Measurements from ENCODE around the gene CTCFL. TPM values are rescaled to one million over a fixed set of nuclear protein-coding genes. Genes with fewer than 3 reads are reported as not detected.

CTCFL gene
- total RNA-seq, 2 experiments from 2014 or later: 0.63 TPM; not detected in 1

GRCh38 chr20:57509665-57510237 lies 15.2 kb downstream of the CTCFL start:
- Histone ChIP-seq H3K4me1 (ENCODE audit: insufficient read depth, low read length, poor library complexity, severe bottlenecking) (peaks cover under 1% of the 10 kb centered on the region), H3K36me3 (ENCODE audit: insufficient read depth, low read length) (peaks cover 37% of the 10 kb centered on the region), H3K79me2 (ENCODE audit: insufficient read depth, low read depth, low read length) (0 out of 2 replicates have a peak, but pooled peaks cover 18% of the 10 kb centered on the region), H4K20me1 (ENCODE audit: insufficient read depth, low read length) (peaks cover 5% of the 10 kb centered on the region; the same call in 1 of the 2 replicates), H3K27ac (ENCODE audit: low read depth, low read length, poor library complexity, severe bottlenecking) (no peak overlapping the region), H3K4me2 (ENCODE audit: low read length) (no peak overlapping the region), H3K9me2 (ENCODE audit: insufficient read depth, low read length) (no peaks in the 10 kb centered on the region), H3K4me3 (ENCODE audit: low read depth, low read length, poor library complexity, severe bottlenecking) (no peak overlapping the region), H3K9me3 (ENCODE audit: low read length) (no peaks in the 10 kb centered on the region), H2AFZ (ENCODE audit: low read length) (no peak overlapping the region)
- TF ChIP-seq EZH2phosphoT487 (IDR thresholded peaks at IDR 0.05; ENCODE audit: borderline replicate concordance, low read depth, low read length): no peak
- TF ChIP-seq, protein P1, sequence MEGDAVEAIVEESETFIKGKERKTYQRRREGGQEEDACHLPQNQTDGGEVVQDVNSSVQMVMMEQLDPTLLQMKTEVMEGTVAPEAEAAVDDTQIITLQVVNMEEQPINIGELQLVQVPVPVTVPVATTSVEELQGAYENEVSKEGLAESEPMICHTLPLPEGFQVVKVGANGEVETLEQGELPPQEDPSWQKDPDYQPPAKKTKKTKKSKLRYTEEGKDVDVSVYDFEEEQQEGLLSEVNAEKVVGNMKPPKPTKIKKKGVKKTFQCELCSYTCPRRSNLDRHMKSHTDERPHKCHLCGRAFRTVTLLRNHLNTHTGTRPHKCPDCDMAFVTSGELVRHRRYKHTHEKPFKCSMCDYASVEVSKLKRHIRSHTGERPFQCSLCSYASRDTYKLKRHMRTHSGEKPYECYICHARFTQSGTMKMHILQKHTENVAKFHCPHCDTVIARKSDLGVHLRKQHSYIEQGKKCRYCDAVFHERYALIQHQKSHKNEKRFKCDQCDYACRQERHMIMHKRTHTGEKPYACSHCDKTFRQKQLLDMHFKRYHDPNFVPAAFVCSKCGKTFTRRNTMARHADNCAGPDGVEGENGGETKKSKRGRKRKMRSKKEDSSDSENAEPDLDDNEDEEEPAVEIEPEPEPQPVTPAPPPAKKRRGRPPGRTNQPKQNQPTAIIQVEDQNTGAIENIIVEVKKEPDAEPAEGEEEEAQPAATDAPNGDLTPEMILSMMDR (conservative IDR thresholded peaks at IDR 0.05; ENCODE audit: low read length): peak; percentile 73
- intact Hi-C loops (cut with micrococcal nuclease; ENCODE audit: unreplicated experiment): loop anchor here (10.0 kb wide), 1 partner anchor 425 kb away; no protein-coding TSS in a partner anchor
- ChIA-PET POLR2A (interaction anchor here (0.5 to 0.6 kb wide), 3 partner anchors 25 to 163 kb away, joined by 3 to 4 read pairs (median 3); no protein-coding TSS in a partner anchor), CTCF (ENCODE audit: unreplicated experiment) (no interaction called here)
- DNase-seq (ENCODE audit: low spot score): peak; percentile 37
- no TSS peak for BruUV-seq (replicated peaks)

- H3K27ac ChIP-seq (ENCODE audit: low read depth, low read length, poor library complexity, severe bottlenecking): no peak overlapping the region
- no peak for DNase-seq (ENCODE audit: low spot score)
- TF ChIP-seq, protein P1 (conservative IDR thresholded peaks at IDR 0.05; ENCODE audit: low read length): no peak
- no peak for TF ChIP-seq EZH2phosphoT487 (IDR thresholded peaks at IDR 0.05; ENCODE audit: borderline replicate concordance, low read depth, low read length)
- TSS peak; percentile 7 for BruUV-seq (replicated peaks)
- H3K4me3 ChIP-seq (ENCODE audit: low read depth, low read length, poor library complexity, severe bottlenecking): no peak overlapping the region
- H3K79me2 ChIP-seq (ENCODE audit: insufficient read depth, low read depth, low read length): 0 out of 2 replicates have a peak, but pooled peaks cover 18% of the 10 kb centered on the region
- CTCF ChIA-PET (ENCODE audit: unreplicated experiment): no interaction called here
- no peak overlapping the region for H2AFZ ChIP-seq (ENCODE audit: low read length)
- POLR2A ChIA-PET: interaction anchor here (0.6 kb wide), 2 partner anchors 67 to 111 kb away, joined by 3 to 4 read pairs; no protein-coding TSS in a partner anchor
- H3K4me1 ChIP-seq (ENCODE audit: insufficient read depth, low read length, poor library complexity, severe bottlenecking): peaks cover 4% of the 10 kb centered on the region
- intact Hi-C loops (cut with micrococcal nuclease; ENCODE audit: unreplicated experiment): loop anchor here (10.0 kb wide), 1 partner anchor 424 kb away; no protein-coding TSS in a partner anchor
- H4K20me1 ChIP-seq (ENCODE audit: insufficient read depth, low read length): peaks cover 5% of the 10 kb centered on the region; the same call in 1 of the 2 replicates
- H3K36me3 ChIP-seq (ENCODE audit: insufficient read depth, low read length): peaks cover 28% of the 10 kb centered on the region
- H3K4me2 ChIP-seq (ENCODE audit: low read length): no peak overlapping the region
- no peaks in the 10 kb centered on the region for H3K9me2 ChIP-seq (ENCODE audit: insufficient read depth, low read length)
- H3K9me3 ChIP-seq (ENCODE audit: low read length): no peaks in the 10 kb centered on the region
Observed at GRCh38 chr20:57508831-57509230, 16.1 kb downstream of the CTCFL start.

- no peak for TF ChIP-seq EZH2phosphoT487 (IDR thresholded peaks at IDR 0.05; ENCODE audit: borderline replicate concordance, low read depth, low read length)
- TF ChIP-seq, protein P1 (conservative IDR thresholded peaks at IDR 0.05; ENCODE audit: low read length): no peak
- intact Hi-C loops (cut with micrococcal nuclease; ENCODE audit: unreplicated experiment): loop anchor here (10.0 kb wide), 1 partner anchor 424 kb away; no protein-coding TSS in a partner anchor
Observed at GRCh38 chr20:57508381-57508780, 16.6 kb downstream of the CTCFL start.

More at GRCh38 chr20:57508381-57508780, 16.6 kb downstream of the CTCFL start:
- no peak for DNase-seq (ENCODE audit: low spot score)
- H3K4me1 ChIP-seq (ENCODE audit: insufficient read depth, low read length, poor library complexity, severe bottlenecking): peaks cover 4% of the 10 kb centered on the region
- H4K20me1 ChIP-seq (ENCODE audit: insufficient read depth, low read length): peaks cover 5% of the 10 kb centered on the region; the same call in 1 of the 2 replicates
- H2AFZ ChIP-seq (ENCODE audit: low read length): no peak overlapping the region
- BruUV-seq (replicated peaks): no TSS peak
- peaks cover 28% of the 10 kb centered on the region for H3K36me3 ChIP-seq (ENCODE audit: insufficient read depth, low read length)
- H3K4me3 ChIP-seq (ENCODE audit: low read depth, low read length, poor library complexity, severe bottlenecking): no peak overlapping the region
- H3K4me2 ChIP-seq (ENCODE audit: low read length): no peak overlapping the region
- ChIA-PET POLR2A (interaction anchor here (0.6 kb wide), 1 partner anchor 111 kb away, joined by 3 read pairs; no protein-coding TSS in a partner anchor), CTCF (ENCODE audit: unreplicated experiment) (no interaction called here)
- H3K79me2 ChIP-seq (ENCODE audit: insufficient read depth, low read depth, low read length): 0 out of 2 replicates have a peak, but pooled peaks cover 18% of the 10 kb centered on the region
- no peaks in the 10 kb centered on the region for H3K9me3 ChIP-seq (ENCODE audit: low read length)
- H3K9me2 ChIP-seq (ENCODE audit: insufficient read depth, low read length): no peaks in the 10 kb centered on the region
- no peak overlapping the region for H3K27ac ChIP-seq (ENCODE audit: low read depth, low read length, poor library complexity, severe bottlenecking)

Data from OCI-LY7 (cell line).